GM12891 (cell line): ENCODE data around the gene SVOP.
A peak's percentile ranks its signal among the peaks of the same experiment; 100 is the strongest.
"Not testable (repeated sequence)": the region's sequence is repeated elsewhere in the genome, so short reads cannot be mapped to it uniquely, and the experiment has no call there.

ENCODE experiments used
- DNase-seq: peaks from one replicate; pipeline ENCODE4 v3.0.0; 2011; ENCODE audit warnings: low spot score; ENCODE audit not compliant: insufficient read length
- FAIRE-seq: peaks from 2 replicates; lab custom pipeline; 2011; peaks lifted over from hg19 to GRCh38; lab: Jason Lieb, UNC
- PAX5 ChIP-seq: IDR thresholded peaks from 2 replicates; pipeline ENCODE4 v1.6.1; 2011; ENCODE audit warnings: low read length, moderate library complexity, mild to moderate bottlenecking; ENCODE audit not compliant: insufficient read depth, severe bottlenecking
- POLR2A ChIP-seq: IDR thresholded peaks from 2 replicates; pipeline ENCODE4 v1.6.1; 2011; ENCODE audit warnings: low read depth, low read length, control low read depth
- POLR2AphosphoS5 ChIP-seq: IDR thresholded peaks from 2 replicates; pipeline ENCODE4 v1.6.1; 2011; ENCODE audit warnings: low read depth, low read length, control low read depth
- POU2F2 ChIP-seq: IDR thresholded peaks from 2 replicates; pipeline ENCODE4 v1.6.1; 2011; ENCODE audit warnings: low read depth, mild to moderate bottlenecking, control low read depth, low read length, moderate library complexity
- SPI1 ChIP-seq: IDR thresholded peaks from 2 replicates; pipeline ENCODE4 v1.6.1; 2011; ENCODE audit warnings: low read depth, low read length, control low read depth
- TAF1 ChIP-seq: IDR thresholded peaks from 2 replicates; pipeline ENCODE4 v1.6.1; 2011; ENCODE audit warnings: low read depth, low read length, control low read depth

SVOP gene

DNA sequence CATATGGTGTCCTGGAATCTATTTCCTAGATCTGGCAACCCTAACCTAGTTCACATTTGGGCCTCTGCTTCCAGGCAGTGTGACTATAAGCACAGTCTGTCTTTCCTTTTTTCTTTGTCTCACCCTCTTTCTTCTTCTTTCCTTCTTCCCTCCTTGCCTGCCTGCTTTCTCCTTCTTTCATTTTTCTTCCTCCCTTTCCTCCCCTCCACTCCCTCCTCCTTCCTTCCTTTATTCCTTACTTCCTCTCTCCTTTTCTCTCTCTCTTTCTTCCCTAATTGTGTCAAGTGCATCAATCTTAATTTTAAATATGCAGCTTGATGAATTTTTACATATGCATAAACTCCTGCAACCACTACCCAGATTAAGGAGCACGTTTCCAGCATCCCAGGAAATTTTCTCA, 145.6 kb downstream of the SVOP start:
- TF ChIP-seq POLR2AphosphoS5 (no peak), PAX5 (no peak), POLR2A (no peak), TAF1 (no peak), POU2F2 (no peak), SPI1 (no peak)
- DNase-seq, result no peak
- FAIRE-seq, result no peak

DNA sequence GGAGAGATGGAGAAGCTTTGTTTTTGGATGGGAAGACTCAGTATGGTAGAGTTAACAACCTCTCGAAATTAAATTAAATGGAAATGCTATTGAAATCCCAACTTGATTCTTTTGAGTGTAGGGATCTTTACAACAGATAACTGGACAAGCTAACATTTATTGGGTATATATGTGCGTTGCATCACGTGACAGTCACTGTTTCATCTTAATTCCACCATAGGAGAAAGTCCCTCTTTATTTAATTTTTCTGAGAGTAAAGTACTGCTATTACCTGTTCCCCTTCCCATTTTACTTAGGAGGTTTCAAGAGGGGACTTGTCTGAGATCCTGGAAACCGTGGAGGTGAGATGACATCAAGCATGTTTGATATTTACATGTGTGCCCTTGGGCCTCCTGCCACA, 152.1 kb downstream of the SVOP start:
- DNase-seq, result no peak
- FAIRE-seq, result no peak
- TF ChIP-seq POLR2AphosphoS5 (no peak), SPI1 (no peak), POU2F2 (no peak), PAX5 (no peak), TAF1 (no peak), POLR2A (no peak)

DNA sequence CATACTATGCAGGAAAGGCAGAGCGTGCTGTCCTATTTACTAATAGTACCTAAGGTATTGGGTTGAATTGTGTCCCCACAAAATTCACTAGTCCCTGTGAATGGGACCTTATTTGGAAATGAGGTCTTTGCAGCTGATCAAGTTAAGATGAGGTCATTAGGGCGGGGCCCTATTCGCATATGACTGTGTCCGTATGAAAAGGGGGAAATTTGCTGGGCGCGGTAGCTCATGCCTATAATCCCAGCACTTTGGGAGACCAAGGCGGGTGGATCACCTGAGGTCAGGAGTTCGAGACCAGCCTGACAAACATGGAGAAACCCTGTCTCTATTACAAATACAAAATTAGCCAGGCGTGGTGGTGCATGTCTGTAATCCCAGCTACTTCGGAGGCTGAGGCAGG, 154.8 kb downstream of the SVOP start:
- not testable (repeated sequence) for DNase-seq, FAIRE-seq

DNA sequence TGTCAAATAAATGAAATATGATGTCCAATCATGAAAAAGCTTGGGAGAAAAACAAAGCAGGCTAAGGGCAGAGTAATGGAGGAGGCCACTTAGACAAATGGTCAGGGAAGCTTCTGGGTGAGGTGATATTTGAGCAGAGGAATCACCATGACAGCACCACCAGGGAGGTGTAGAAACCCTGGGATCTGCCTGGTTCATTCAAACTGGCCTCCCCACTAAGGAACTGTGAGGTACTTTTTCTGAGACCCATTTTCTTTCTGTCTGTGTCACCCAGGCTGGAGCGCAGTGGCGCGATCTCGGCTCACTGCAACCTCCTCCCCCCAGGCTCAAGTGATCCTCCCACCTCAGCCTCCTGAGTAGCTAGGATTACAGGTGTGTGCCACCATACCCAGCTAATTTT, 155.7 kb downstream of the SVOP start:
- DNase-seq (no peak), FAIRE-seq (no peak)
- TF ChIP-seq TAF1 (no peak), SPI1 (no peak), POU2F2 (no peak), POLR2A (no peak), POLR2AphosphoS5 (no peak), PAX5 (no peak)

DNA sequence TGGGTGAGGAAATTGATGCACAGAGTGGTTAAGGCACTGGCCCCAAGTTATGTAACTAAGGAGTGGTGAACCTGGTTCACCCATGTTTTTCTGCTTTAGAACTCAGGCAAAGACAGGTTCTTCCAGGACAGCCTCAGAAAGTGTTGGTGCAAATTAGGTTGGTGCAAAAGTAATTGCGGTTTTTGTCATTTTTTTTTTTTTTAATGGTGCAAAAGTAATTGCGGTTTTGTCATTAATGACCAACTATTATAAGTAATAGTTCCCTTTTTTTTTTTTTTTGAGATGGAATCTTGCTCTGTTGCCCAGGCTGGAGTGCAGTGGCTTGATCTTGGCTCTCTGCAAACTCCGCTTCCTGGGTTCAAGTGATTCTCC, 158.3 kb downstream of the SVOP start:
- no peak for FAIRE-seq
- no peak for DNase-seq
- TF ChIP-seq PAX5 (no peak), POLR2A (no peak), POLR2AphosphoS5 (no peak), SPI1 (no peak), POU2F2 (no peak), TAF1 (no peak)

DNA sequence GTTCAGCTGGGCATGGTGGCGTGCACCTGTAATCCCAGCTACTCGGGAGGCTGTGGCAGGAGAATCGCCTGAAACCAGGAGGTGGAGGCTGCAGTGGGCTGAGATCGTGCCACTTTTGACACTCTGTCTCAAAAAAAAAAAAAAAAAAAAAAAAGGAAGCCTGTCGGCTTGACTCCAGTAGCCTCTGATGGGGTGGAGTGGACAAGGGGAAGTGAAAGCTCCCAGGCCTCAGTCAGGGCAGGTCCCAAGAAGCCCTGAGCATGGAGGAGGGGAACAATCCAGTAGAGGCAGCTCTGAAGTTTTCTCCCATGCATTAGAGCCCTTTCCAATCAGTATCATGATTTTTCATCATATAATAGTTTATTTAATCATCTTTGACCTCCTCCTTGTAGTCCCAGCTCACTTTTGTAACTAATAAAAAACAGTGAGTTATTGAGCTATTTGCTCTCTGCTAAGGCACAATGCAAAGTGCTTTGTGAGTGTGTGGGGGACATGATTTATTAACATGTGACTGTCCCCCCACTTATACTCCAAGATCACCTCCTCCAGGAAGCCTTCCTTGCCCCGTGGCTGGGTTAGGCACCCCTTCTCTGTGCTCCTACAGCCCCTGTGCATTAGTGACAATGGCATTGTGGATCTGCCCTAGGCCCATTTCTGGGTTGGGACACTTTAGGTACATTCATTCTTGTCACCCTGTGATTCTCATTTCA, 158.8 kb downstream of the SVOP start:
- no peak for TF ChIP-seq POU2F2
- peak; percentile 95 for TF ChIP-seq SPI1
- FAIRE-seq (peak; percentile 40), DNase-seq (no peak)

DNA sequence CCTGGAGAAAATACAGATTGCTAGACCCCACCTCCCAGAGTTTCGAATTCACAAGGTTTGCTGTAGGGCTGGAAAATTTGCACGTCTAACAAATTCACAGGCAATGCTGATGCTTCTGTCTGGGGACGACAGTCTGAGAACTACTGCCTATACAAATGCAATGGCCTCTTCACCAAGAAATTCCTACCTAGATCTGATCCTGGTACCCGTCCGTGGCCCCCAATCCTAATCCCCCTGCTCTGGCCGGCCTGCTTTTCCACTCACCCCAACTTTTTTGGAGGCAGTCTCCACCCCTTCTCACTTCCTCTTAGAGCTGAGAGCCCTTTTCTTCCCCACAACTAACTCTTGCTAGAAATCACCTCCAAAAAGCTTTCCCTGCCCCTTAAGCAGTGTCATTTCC, 160.4 kb downstream of the SVOP start:
- FAIRE-seq (peak; percentile 26), DNase-seq (no peak)
- TF ChIP-seq POLR2A (no peak), POU2F2 (no peak), SPI1 (peak; percentile 95), POLR2AphosphoS5 (no peak)

DNA sequence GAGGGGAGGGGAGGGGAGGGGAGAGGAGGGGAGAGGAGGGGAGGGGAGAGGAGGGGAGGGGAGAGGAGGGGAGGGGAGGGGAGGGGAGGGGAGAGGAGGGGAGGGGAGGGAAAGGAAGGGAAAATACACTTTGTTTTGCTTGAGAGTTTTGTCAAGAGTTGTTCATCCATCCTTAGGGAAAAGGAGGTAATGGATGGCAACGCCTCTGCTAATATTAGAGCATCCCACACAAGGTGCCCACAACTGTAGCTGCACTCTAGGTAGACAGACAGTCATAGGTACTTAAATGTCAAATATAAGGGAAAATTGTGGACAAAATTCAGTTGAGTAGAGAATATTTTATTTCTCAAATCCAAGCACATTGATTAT, 161.0 kb downstream of the SVOP start:
- no peak for TF ChIP-seq POLR2AphosphoS5
- no peak for TF ChIP-seq SPI1
- TF ChIP-seq TAF1, result no peak
- TF ChIP-seq POLR2A, result no peak
- TF ChIP-seq PAX5, result no peak
- TF ChIP-seq POU2F2, result no peak
- no peak for DNase-seq
- FAIRE-seq, result no peak

DNA sequence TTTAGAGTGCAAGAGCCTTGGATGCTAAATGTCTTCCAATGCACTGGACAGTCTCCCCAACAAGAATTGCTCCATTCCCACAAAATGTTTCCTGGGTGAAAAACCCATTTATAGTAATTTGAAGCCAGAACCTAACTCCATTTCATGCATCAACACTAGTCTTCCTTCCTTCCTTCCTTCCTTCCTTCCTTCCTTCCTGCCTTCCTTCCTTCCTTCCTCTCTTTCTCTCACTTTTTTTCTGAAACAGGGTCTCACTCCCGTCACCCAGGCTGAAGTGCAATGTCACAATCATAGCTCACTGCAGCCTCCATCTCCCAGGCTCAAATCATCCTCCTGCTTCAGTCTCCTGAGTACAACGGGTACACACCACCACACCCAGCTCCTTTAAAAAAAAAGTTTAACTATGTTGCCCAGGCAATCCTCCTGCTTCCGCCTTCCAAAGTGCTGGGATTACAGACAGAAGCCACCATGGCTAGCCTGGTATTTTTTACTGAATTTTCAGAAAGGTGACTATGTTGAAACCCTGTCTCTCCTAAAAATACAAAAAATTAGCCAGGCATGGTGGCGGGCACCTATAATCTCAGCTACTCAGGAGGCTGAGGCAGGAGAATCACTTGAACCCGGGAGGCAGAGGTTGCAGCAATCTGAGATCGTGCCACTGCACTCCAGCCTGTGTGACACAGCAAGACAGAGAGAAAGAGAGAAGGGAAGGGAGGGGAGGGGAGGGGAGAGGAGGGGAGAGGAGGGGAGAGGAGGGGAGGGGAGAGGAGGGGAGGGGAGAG, 161.5 kb downstream of the SVOP start:
- FAIRE-seq, DNase-seq: not testable (repeated sequence)

DNA sequence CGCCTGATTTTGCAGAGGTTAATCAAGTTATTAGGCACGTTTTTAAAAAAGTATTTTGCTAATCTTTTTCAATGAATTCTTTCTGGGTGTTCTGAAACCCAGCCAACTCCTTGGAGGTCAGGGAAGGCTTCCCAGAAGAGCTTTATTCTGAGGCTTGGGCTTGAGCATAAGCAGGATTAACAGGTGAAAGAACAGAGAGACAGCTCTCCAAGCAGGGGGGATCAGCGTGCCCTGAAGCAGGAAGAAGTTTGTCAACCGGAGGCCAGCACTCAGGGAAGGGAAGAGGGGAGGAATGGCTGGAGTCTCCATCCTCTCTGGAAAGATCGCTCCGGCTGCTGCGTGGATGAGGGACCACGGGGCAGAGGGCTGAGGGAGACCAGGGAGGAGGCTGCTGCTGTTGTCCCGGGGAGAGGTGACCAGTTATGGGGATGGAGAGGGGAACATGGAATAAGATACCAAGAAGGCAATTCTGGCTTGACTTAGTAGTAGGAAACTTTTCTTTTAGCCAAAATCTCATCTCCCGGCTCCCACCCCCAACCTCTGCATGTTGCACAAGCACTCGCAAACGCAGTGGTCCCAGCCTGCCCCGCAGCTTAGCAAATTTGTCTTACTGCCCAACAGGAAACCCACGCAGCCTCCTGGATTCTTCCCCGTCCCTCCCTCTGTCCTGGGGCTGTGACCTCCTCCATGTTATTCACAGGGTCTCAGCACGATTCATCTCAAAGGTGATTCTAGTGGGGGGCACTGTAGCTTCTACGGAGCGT, 162.4 kb downstream of the SVOP start:
- FAIRE-seq (no peak), DNase-seq (no peak)
- TF ChIP-seq POLR2A, result no peak
- no peak for TF ChIP-seq PAX5
- no peak for TF ChIP-seq POLR2AphosphoS5
- TF ChIP-seq TAF1, result no peak
- no peak for TF ChIP-seq POU2F2
- no peak for TF ChIP-seq SPI1
